SH-SY5Y (cell line): Measurements from ENCODE around the gene PDCD5.

Source experiments
- GATA2 ChIP-seq: IDR thresholded peaks from 2 replicates; pipeline ENCODE4 v1.6.1; 2011; ENCODE audit warnings: mild to moderate bottlenecking, low read depth, low read length
- GATA3 ChIP-seq: IDR thresholded peaks from 2 replicates; pipeline ENCODE4 v1.6.1; 2011; ENCODE audit warnings: low read depth, mild to moderate bottlenecking, low read length, moderate library complexity

GRCh38 chr19:32540621-32541020 is 40.4 kb upstream of the PDCD5 start:
- TF ChIP-seq GATA3 (no peak), GATA2 (no peak)
